Stomach (tissue), 4 donors: ENCODE results near the gene RNF44.

Experiments
- CTCF ChIP-seq, 7 experiments: fragments of 450-650 bp in 4 of 7; fragments of 200-600 bp in 3 of 7; sonication (generic) in 3 of 7; IDR thresholded peaks; one replicate each; pipeline ENCODE4 v1.5.1; 2016 to 2019; ENCODE audit warnings: antibody characterized with exemption in 7 of 7, control low read depth in 2 of 7, mild to moderate bottlenecking in 1 of 7
- POLR2A ChIP-seq, 4 donors: fragments of 450-650 bp; IDR thresholded peaks; one replicate each; pipeline ENCODE4 v1.6.1; 2016; ENCODE audit warnings: antibody characterized with exemption in 4 of 4, control low read depth in 2 of 4, mild to moderate bottlenecking in 1 of 4, moderate library complexity in 1 of 4

GRCh38 chr5:176486189-176486757, 50.9 kb downstream of the RNF44 start:
- TF ChIP-seq CTCF (IDR thresholded peaks at IDR 0.05): no peak
- TF ChIP-seq POLR2A (IDR thresholded peaks at IDR 0.05): no peak
